ENCODE results near the gene FAM216B. TPM values are rescaled to one million over a fixed set of nuclear protein-coding genes. Genes with fewer than 3 reads are reported as not detected.

The FAM216B gene
- total RNA-seq, 6 experiments from 2014 or later = not detected

GRCh38 chr13:42752731-42753130 is 28.7 kb upstream of the FAM216B start:
- H3K4me1 Mint-ChIP-seq (ENCODE audit: low read depth) = peaks cover 8% of the 10 kb centered on the region
- H3K27me3 Mint-ChIP-seq (ENCODE audit: insufficient read depth) = peaks cover 11% of the 10 kb centered on the region
- H3K4me3 Mint-ChIP-seq = no peak overlapping the region
- no peak overlapping the region for H3K27ac Mint-ChIP-seq
- no peak for DNase-seq
- TF ChIP-seq CTCF (IDR thresholded peaks at IDR 0.05) = no peak
- H3K36me3 Mint-ChIP-seq (ENCODE audit: low read depth) = no peaks in the 10 kb centered on the region
- no peaks in the 10 kb centered on the region; the same call in 1 of the 2 replicates for H3K9me3 Mint-ChIP-seq

GRCh38 chr13:42753697-42754096 is 27.7 kb upstream of the FAM216B start:
- no peak for DNase-seq
- Mint-ChIP-seq H3K4me1 (ENCODE audit: low read depth) (no peaks in the 10 kb centered on the region), H3K4me3 (no peak overlapping the region), H3K27ac (no peak overlapping the region), H3K9me3 (no peaks in the 10 kb centered on the region; the same call in 1 of the 2 replicates), H3K36me3 (ENCODE audit: low read depth) (no peaks in the 10 kb centered on the region), H3K27me3 (ENCODE audit: insufficient read depth) (peaks cover 11% of the 10 kb centered on the region)
- TF ChIP-seq CTCF (IDR thresholded peaks at IDR 0.05) = no peak

DNA sequence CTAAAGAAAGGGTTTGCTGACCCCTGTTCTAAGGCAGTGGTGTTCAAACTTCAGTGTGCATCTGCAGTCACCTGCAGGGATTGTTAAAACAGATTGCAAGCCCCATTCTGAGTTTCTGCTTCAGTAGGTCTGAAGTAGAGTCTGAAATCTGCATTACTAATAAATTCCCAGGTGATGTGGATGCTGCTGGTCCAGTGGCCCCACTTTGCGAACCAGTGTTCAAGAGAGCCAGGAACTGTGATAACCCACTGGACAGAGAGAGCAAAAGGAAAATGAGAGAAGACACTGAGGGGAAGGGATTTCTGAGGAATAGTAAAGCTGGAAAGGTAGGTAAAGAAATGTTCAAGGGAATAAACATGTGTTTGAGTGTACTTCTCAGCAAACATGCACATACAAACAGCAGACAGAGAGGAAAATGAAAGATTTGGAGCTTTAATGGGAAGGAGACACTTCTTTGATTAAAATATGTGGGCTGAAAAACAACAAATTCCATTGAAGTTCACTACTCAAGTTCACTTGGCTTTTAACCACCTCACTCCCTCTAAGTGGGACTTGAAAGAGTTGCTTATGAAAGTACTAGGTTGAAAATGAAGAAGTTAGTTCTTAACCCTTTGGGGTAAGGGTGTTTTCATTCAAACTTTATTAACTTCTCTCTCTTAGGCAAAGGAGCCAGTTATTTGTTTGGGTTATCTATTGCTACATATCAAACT is 26.4 kb upstream of the FAM216B start:
- Mint-ChIP-seq H3K4me1 (ENCODE audit: low read depth) (no peaks in the 10 kb centered on the region), H3K36me3 (ENCODE audit: low read depth) (no peaks in the 10 kb centered on the region), H3K9me3 (no peaks in the 10 kb centered on the region; the same call in 1 of the 2 replicates), H3K4me3 (no peak overlapping the region), H3K27me3 (ENCODE audit: insufficient read depth) (peaks cover 10% of the 10 kb centered on the region), H3K27ac (no peak overlapping the region)
- no peak for DNase-seq
- no peak for TF ChIP-seq CTCF (IDR thresholded peaks at IDR 0.05)

DNA sequence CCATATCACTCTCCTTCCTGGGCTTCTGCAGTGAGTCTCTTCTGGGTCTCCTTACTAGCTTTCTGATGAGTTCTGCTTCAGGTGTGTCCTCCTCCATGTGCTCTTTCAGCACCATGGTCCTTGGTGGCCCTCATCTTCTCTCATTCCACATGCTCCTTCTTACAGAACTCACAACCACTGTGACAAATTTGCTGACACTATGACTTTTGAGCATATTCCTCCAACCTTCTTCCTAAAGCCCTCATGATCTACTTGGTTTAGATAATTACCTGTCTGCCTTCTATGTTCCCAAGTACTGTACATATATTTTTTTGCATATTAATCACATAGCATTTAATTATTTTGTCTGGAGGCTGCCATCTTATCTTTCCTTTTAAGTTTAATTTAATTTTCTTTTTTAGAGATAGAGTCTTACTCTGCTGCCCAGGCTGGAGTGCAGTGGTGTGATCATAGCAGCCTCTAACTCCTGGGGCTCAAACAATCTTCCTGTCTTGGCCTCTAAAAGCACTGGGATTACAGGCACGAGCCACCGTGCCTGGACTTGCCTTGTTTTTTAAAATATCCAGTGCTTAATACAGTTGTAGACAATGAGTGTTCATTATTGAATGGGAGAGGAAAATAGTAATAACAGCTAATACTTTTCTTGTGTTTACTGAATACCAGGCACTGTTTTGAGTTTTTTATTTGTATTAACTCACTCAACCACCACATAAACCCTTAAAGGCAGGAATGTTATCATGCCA is 23.5 kb upstream of the FAM216B start:
- peaks cover 12% of the 10 kb centered on the region for H3K4me1 Mint-ChIP-seq (ENCODE audit: low read depth)
- no peak for TF ChIP-seq CTCF (IDR thresholded peaks at IDR 0.05)
- H3K27me3 Mint-ChIP-seq (ENCODE audit: insufficient read depth) = peaks cover 8% of the 10 kb centered on the region
- no peaks in the 10 kb centered on the region for H3K36me3 Mint-ChIP-seq (ENCODE audit: low read depth)
- no peak for DNase-seq
- no peak overlapping the region for H3K4me3 Mint-ChIP-seq
- H3K9me3 Mint-ChIP-seq = no peaks in the 10 kb centered on the region; the same call in 1 of the 2 replicates
- H3K27ac Mint-ChIP-seq = no peak overlapping the region

DNA sequence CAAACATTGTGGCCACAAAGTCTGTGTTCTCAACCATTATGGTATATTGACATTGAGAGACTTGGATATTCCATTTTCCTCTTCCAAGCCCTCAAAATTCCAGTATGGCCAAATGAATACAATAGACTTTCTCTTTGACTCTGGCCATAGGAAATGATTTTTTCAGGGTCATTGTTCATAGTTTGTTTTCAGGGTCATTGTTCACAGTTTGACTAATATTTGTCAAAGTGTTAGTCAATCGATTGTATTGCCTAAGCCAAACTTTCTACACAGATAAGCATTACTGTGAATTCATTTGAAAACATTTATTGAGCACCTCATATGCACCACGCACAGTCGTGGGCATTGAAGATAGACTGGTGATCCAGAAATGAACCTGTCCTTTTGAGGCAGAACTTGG is 22.9 kb upstream of the FAM216B start:
- Mint-ChIP-seq H3K36me3 (ENCODE audit: low read depth) (no peaks in the 10 kb centered on the region), H3K4me3 (no peak overlapping the region), H3K4me1 (ENCODE audit: low read depth) (peaks cover 16% of the 10 kb centered on the region), H3K27me3 (ENCODE audit: insufficient read depth) (peaks cover 6% of the 10 kb centered on the region), H3K27ac (no peak overlapping the region), H3K9me3 (no peaks in the 10 kb centered on the region; the same call in 1 of the 2 replicates)
- no peak for TF ChIP-seq CTCF (IDR thresholded peaks at IDR 0.05)
- no peak for DNase-seq

Data from HFFc6 (cell line).